TTC549 (cell line): ENCODE measurements around the gene SMG6.

Source experiments
- FAIRE-seq: peaks from 2 replicates; lab custom pipeline; 2012; peaks lifted over from hg19 to GRCh38; lab: Jason Lieb, UNC

Gene SMG6

GRCh38 chr17:2140683-2141082 lies 162.9 kb downstream of the SMG6 start:
- FAIRE-seq = no peak

GRCh38 chr17:2138761-2139160 lies 164.8 kb downstream of the SMG6 start:
- no peak for FAIRE-seq

DNA sequence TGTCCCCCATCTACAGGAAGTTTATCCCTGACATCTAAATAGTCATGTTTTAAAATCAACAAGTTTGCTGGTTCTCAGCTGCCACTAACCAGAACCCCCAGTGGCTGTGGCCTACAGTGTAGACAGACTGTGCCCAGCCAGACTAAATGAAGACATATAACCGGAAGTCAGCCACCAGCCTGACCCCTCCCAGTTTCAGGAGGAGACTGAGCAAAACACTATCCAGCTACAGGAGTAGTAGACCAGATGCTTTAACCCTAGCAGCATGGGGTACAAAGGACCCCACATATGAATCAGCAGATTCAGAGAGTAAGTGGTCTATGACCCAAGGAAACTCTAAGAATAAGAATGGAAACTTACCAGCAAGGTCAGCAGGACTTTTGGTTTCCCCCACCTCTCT lies 165.3 kb downstream of the SMG6 start:
- no peak for FAIRE-seq

- FAIRE-seq = no peak
These were observed 166.1 kb downstream of the SMG6 start for GRCh38 chr17:2137342-2138098.

GRCh38 chr17:2136241-2136640 lies 167.3 kb downstream of the SMG6 start:
- no peak for FAIRE-seq

DNA sequence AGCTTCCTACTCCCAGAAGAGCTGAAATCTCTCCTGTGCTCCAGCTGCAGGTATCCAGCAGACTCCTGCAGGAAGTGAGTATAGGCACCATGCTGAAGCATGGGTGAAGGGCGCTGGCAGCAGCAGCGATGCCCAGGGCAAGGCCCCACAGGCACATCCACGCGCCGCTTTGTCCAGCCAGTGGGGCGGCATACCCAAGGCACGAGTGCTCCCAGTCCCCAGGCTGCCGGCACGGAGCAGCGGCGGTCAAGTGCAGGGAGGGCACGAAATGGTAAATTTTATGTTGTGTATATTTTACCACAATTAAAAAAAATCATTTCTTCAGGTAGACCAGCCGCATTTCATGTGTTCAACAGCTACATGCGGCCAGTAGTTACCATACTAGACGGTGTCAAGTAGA lies 175.6 kb downstream of the SMG6 start:
- FAIRE-seq = no peak

- FAIRE-seq = no peak
These were observed 178.5 kb downstream of the SMG6 start for GRCh38 chr17:2125013-2125535.

GRCh38 chr17:2124391-2124790 lies 179.2 kb downstream of the SMG6 start:
- FAIRE-seq = no peak

- FAIRE-seq = no peak
These were observed 180.0 kb downstream of the SMG6 start for GRCh38 chr17:2123375-2124251.

DNA sequence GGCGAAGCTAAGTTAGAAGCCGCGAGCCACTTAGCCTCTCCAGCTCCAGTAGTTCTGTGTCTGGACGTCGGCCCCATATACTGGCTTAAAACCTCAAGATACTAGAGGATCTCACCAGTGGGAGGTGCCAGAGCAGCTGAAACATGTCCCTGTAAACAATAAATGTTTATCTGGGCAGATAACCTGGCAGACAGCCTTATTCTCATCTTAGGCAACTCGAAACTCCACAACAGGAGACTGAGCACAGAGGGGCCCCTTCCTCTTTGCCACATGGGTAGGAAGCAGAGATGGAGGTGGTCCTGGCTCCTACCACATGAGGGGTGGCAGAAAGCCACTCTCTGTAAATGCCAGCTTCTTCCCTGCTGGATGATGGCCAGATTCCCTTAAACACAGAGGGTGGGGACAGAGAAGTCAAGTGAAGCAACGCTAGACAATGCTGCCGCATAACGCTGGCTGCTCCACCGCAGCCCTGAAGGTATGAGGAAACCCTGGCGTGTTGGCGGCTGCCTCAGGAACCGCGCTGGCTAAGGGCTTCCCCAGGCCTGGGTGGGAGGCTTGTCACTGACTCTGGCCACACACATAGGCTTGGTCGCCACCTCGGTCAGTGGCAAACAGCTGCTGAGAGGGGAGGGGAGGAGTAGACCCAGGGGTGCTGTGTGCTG lies 180.8 kb downstream of the SMG6 start:
- FAIRE-seq = no peak

DNA sequence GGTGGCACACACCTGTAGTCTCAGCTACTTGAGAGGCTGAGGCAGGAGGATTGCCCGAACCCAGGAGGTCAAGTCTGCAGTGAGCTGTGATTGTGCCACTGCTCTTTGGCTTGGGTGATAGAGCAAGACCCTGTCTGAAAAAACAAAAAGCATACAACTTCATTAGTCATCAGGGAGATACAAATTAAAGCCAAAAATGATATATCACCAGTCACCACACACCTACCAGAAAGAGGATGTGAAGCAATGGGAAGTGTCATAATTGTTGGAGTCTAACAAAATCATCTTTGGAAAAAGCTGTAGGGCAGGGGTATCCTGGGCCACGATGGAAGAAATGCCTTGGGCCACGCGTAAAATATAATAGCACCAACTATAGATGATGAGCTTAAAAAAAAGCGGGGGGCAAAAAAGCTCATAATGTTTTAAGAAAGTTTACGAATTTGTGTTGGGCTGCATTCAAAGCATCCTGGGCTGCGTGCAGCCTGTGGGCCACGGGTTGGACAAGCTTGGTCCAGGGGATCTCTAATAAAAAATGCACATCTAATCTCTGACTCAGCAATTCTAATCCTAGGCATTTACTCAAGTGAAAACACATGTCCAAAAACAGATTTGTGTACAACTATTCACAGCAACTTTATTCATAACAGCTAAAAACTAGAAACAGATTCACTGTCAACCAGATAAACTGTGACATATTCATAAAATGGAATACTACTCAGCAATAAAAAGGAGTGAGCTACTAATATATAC lies 182.8 kb downstream of the SMG6 start:
- no peak for FAIRE-seq

DNA sequence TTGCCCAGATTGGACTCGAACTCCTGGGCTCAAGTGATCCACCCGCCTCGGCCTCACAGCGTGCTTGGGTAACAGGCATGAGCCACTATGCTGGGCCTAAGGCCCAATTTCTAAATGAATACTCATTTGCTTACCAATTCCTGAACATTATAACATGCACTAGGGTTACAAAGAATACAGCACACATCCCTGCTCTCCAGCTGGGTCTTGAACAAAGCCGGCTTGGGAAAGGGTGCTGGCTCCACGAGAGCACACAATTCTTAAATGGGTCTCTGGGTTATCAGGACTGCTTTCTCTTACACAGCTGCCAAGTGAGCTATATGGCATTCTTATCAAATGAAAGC lies 190.3 kb downstream of the SMG6 start:
- FAIRE-seq = no peak

GRCh38 chr17:2111691-2112090 lies 191.9 kb downstream of the SMG6 start:
- no peak for FAIRE-seq

DNA sequence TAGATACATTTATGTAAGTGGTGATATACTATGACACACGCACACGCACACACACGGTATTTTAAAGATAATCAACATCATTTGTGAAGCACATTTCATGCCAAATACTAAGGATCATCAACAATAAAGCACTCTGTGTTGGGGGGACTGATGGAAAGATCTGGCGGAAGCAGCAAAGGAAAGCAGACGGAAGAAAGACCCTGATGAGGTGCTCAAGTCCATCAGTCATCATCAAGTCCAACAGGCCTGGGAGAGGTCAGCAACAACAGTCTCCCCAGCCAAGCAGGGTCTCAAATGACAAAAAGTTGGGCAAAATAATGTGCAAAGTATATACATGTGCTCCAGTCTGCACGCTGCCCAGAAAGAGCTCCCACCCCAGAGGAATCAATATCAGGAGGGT lies 193.1 kb downstream of the SMG6 start:
- FAIRE-seq = no peak

DNA sequence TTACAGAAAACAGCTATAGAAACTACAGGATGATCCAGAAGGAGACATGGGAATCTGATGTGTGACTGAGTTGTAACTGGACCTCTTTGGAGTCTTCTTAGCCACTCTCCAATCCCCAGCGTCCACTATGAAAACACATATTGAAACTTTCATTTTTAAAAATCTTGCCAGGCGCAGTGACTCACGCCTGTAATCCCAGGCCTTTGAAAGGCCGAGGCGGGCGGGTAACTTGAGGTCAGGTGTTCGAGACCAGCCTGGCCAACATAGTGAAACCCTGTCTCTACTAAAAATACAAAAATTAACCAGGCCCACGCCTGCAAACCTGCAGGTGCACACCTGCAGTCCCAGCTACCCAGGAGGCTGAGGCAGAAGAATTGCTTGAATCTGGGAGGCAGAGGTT lies 195.4 kb downstream of the SMG6 start:
- no peak for FAIRE-seq

- no peak for FAIRE-seq
These were observed 196.1 kb downstream of the SMG6 start for GRCh38 chr17:2107506-2107905.

GRCh38 chr17:2107050-2107449 lies 196.5 kb downstream of the SMG6 start:
- no peak for FAIRE-seq

DNA sequence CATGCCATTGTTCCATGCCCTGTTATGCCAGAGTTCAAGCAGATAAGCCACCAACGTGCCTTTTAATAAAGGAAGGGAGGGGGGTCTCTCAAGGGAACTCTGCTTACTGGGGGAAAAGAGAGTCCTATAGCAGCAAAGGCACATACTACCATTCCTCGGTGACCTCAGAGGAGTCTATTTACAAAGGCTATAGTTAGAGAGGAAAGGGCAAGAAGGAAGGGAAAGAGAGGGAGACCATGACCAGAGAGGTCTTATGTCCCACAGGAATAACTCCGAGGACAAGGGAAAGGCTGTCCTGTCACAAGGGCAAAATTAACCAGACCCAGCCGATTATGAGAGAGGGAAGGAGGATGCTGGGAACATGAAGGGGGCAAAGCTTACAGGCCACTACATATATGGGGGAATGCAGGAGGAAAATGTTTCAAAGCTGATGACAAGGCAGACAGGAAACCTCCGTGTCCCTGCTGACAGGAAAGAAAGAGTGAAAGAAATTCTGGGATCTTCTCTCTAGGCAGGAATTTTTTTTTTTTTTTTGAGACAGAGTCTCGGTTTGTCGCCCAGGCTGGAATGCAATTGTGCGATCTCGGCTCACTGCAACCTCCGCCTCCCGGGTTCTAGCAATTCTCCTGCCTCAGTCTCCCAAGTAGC lies 197.2 kb downstream of the SMG6 start:
- FAIRE-seq = no peak

DNA sequence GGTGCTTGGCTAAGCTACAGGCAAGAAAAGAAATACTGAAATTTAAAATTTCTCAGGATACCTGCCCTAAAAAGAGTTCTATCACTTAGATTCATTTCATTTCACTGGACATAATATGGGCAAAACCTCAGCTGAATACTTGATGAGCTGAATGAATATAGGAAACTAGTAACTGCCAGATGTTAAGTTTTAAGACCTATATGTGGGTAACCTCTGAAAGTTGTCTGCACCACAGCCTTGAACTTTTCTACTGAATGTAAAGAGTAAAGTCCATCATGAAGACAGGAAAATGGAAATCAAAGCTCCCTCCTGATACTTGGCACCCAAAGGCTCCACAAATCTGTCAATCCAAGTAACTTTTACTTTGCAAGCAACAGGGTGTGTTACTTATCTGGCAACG lies 197.9 kb downstream of the SMG6 start:
- no peak for FAIRE-seq

DNA sequence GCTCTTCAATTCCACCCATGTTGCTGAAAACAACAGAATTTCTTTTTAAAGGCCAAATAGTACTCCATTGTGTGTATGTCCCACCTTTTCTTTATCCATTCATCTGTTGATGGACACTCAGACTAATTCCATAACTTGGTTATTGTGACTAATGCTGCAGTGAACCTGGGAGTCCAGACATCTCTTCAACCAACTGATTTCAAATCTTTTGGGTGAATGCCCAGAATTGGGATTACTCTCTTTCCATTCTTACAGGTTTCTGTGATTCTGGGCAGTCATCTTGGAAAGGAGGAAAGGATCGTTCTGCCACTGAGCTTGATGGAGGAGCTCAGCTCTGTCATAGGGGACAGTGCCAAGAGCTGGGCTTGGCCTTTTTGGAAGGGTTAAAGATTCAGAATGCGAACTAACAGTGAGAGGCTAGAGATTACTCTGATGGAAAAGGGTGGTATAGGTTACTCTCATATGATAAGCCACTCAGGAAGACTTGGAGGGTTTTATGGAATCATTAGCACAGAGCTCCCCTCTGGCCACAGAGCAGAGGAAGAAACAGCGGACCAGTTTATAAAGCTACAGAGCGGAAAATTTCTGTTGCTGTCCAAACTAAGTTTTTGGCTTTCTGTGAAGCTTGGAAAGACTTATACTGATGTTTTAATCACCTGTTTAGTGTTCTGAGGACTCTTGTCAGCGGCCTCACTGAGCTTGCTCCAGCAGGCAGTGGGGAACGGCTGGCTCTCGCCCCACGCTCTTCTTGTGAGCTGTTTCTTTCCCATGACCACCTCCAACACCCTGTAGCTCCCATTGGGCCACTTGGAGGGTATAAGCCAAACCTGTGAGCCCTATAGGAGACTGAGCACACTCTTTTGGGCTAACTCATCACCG lies 200.4 kb downstream of the SMG6 start:
- FAIRE-seq = no peak
